ENCODE data around the gene PTPRM. TPM values are rescaled to one million over a fixed set of nuclear protein-coding genes. Genes with fewer than 3 reads are reported as not detected.

PTPRM gene
- total and polyA plus RNA-seq, 3 donors from 2014 or later = 76.4 to 101 (median 94.6) TPM

DNA sequence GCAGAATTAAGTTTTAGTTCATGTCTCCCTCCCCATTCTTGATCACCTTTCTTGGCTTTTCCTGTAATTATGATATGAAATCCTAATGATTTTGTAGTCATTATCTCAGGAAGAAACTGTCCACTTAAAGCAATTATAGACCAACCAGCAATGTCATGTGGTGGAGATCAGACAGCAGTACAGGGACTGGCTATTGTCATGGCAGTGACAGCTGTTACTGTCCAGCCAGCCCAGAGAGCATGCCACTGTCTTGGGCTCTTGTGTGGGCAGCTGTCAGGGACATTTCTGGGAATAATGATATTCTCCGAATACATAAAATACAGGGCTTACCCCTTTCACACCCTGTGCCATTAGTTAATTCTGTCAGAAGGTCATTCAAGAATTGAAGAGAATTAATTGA, 686.8 kb downstream of the PTPRM start:
- 96 to 100% methylated on average over 1 of the region's 1 CpG for WGBS, 2 donors
- Histone ChIP-seq H3K36me3 (ENCODE audit: low read depth, missing control alignments) (no peaks in the 10 kb centered on the region), H3K9me3 (no peaks in the 10 kb centered on the region), H3K4me1 (no peaks in the 10 kb centered on the region), H3K27me3 (no peaks in the 10 kb centered on the region), H3K27ac (no peak overlapping the region), H3K4me3 (no peak overlapping the region)
- no peak for DNase-seq
- TF ChIP-seq, protein P1, sequence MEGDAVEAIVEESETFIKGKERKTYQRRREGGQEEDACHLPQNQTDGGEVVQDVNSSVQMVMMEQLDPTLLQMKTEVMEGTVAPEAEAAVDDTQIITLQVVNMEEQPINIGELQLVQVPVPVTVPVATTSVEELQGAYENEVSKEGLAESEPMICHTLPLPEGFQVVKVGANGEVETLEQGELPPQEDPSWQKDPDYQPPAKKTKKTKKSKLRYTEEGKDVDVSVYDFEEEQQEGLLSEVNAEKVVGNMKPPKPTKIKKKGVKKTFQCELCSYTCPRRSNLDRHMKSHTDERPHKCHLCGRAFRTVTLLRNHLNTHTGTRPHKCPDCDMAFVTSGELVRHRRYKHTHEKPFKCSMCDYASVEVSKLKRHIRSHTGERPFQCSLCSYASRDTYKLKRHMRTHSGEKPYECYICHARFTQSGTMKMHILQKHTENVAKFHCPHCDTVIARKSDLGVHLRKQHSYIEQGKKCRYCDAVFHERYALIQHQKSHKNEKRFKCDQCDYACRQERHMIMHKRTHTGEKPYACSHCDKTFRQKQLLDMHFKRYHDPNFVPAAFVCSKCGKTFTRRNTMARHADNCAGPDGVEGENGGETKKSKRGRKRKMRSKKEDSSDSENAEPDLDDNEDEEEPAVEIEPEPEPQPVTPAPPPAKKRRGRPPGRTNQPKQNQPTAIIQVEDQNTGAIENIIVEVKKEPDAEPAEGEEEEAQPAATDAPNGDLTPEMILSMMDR (IDR thresholded peaks at IDR 0.05) = no peak
- TF ChIP-seq POLR2A (IDR thresholded peaks at IDR 0.05) = no peak
- intact Hi-C loops (cut with DNase I; ENCODE audit: low total_unique reads) = no loop called here

- intact Hi-C loops (cut with DNase I; ENCODE audit: low total_unique reads) = no loop called here
- no peak for DNase-seq
- Histone ChIP-seq H3K4me1 (no peaks in the 10 kb centered on the region), H3K36me3 (ENCODE audit: low read depth, missing control alignments) (no peaks in the 10 kb centered on the region), H3K4me3 (no peak overlapping the region), H3K9me3 (no peaks in the 10 kb centered on the region), H3K27me3 (no peaks in the 10 kb centered on the region), H3K27ac (no peak overlapping the region)
- TF ChIP-seq, protein P1 (IDR thresholded peaks at IDR 0.05) = no peak
- 64 to 66% methylated on average over 2 of the region's 2 CpGs for WGBS, 2 donors
These were observed 687.5 kb downstream of the PTPRM start for GRCh38 chr18:8254654-8255053.

- intact Hi-C loops (cut with DNase I; ENCODE audit: low total_unique reads) = no loop called here
- no peak for DNase-seq
- H3K4me3 ChIP-seq = no peak overlapping the region
These were observed 690.8 kb downstream of the PTPRM start for GRCh38 chr18:8257851-8258434.

GRCh38 chr18:8260319-8260718, 693.2 kb downstream of the PTPRM start:
- no peak for DNase-seq
- H3K4me1 ChIP-seq = peaks cover 5% of the 10 kb centered on the region
- no peak overlapping the region for H3K27ac ChIP-seq
- no peaks in the 10 kb centered on the region for H3K9me3 ChIP-seq
- no peak for TF ChIP-seq POLR2A (IDR thresholded peaks at IDR 0.05)
- TF ChIP-seq, protein P1 (IDR thresholded peaks at IDR 0.05) = no peak
- H3K27me3 ChIP-seq = no peaks in the 10 kb centered on the region
- H3K4me3 ChIP-seq = no peak overlapping the region
- no peaks in the 10 kb centered on the region for H3K36me3 ChIP-seq (ENCODE audit: low read depth, missing control alignments)
- intact Hi-C loops (cut with DNase I; ENCODE audit: low total_unique reads) = no loop called here
- WGBS, 2 donors = 63 to 86% methylated on average over 1 of the region's 1 CpG

More at GRCh38 chr18:8257851-8258434, 690.8 kb downstream of the PTPRM start:
- no peaks in the 10 kb centered on the region for H3K36me3 ChIP-seq (ENCODE audit: low read depth, missing control alignments)
- H3K4me1 ChIP-seq = no peaks in the 10 kb centered on the region
- 82 to 91% methylated on average over 5 of the region's 5 CpGs for WGBS, 2 donors
- no peaks in the 10 kb centered on the region for H3K27me3 ChIP-seq
- TF ChIP-seq POLR2A (IDR thresholded peaks at IDR 0.05) = no peak
- TF ChIP-seq, protein P1 (IDR thresholded peaks at IDR 0.05) = no peak
- no peaks in the 10 kb centered on the region for H3K9me3 ChIP-seq
- no peak overlapping the region for H3K27ac ChIP-seq

DNA sequence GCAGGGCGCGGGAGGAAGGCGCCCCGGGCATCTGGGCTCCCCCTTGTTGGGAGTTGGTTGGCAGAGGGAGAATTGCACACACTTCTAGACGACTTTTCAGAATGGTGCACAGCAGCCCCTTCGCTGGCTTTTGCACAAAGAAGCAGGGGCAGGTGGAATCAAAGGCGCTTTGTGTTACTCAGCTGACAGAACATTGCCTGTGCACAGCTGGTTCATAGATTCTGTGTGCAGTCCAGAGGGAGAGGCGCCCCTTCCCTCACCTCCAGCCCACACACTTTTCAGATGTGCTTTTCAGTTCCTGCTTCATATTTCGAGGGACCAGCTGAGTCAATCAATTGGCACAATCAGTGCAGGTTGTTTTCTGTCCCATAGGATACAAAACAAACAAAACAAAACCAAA, 693.7 kb downstream of the PTPRM start:
- Histone ChIP-seq H3K4me1 (peaks cover 6% of the 10 kb centered on the region), H3K27ac (no peak overlapping the region), H3K36me3 (ENCODE audit: low read depth, missing control alignments) (no peaks in the 10 kb centered on the region), H3K4me3 (no peak overlapping the region), H3K9me3 (no peaks in the 10 kb centered on the region), H3K27me3 (no peaks in the 10 kb centered on the region)
- intact Hi-C loops (cut with DNase I; ENCODE audit: low total_unique reads) = no loop called here
- DNase-seq = no peak
- 65 to 74% methylated on average over 8 to 9 of the region's 9 CpGs for WGBS, 2 donors
- no peak for TF ChIP-seq POLR2A (IDR thresholded peaks at IDR 0.05)
- TF ChIP-seq, protein P1 (IDR thresholded peaks at IDR 0.05) = no peak
